Neural cell (in vitro differentiated cells): ENCODE results near the gene HCFC2. TPM values are rescaled to one million over a fixed set of nuclear protein-coding genes. Genes with fewer than 3 reads are reported as not detected.

Source experiments
- H2AFZ ChIP-seq: fragments of 200-600, 300-800 bp; sonication (generic), shearing (Covaris generic); 2 replicates; pipeline ENCODE4 v1.6.0; 2014; ENCODE audit warnings: low read depth, mild to moderate bottlenecking, antibody characterized with exemption, low read length, moderate library complexity
- H3F3A ChIP-seq: fragments of 200-600 bp; shearing (Covaris generic); 2 replicates; pipeline ENCODE4 v1.6.1; 2016; ENCODE audit warnings: mild to moderate bottlenecking, moderate library complexity, mixed read lengths, antibody characterized with exemption, low read length; ENCODE audit not compliant: insufficient read depth, poor library complexity, severe bottlenecking
- H3K27ac ChIP-seq: fragments of 200-600, 300-800 bp; sonication (generic), shearing (Covaris generic); 2 replicates; pipeline ENCODE4 v1.5.1; 2014; ENCODE audit warnings: mild to moderate bottlenecking, low read length, moderate library complexity
- H3K27me3 ChIP-seq: fragments of 300-800, 200-600 bp; sonication (generic), shearing (Covaris generic); 2 replicates; pipeline ENCODE4 v1.6.0; 2014; ENCODE audit warnings: mild to moderate bottlenecking, low read depth, low read length, moderate library complexity; ENCODE audit not compliant: insufficient read depth
- H3K36me3 ChIP-seq: fragments of 300-800, 200-600 bp; sonication (generic), shearing (Covaris generic); 2 replicates; pipeline ENCODE4 v1.5.1; 2014; ENCODE audit warnings: mild to moderate bottlenecking, antibody characterized with exemption, low read length, moderate library complexity; ENCODE audit not compliant: insufficient read depth
- H3K4me2 ChIP-seq: fragments of 300-800, 200-600 bp; sonication (generic), shearing (Covaris generic); 2 replicates; pipeline ENCODE4 v1.6.0; 2014; ENCODE audit warnings: mild to moderate bottlenecking, low read length
- H3K4me3 ChIP-seq: fragments of 300-800, 200-600 bp; sonication (generic), shearing (Covaris generic); 2 replicates; pipeline ENCODE4 v1.5.1; 2014; ENCODE audit warnings: mild to moderate bottlenecking, low read length, moderate library complexity
- H3K79me2 ChIP-seq: fragments of 200-600 bp; shearing (Covaris generic); replicated peaks from 2 replicates; pipeline ENCODE4 v1.6.0; 2014; ENCODE audit warnings: mild to moderate bottlenecking, low read length, moderate library complexity; ENCODE audit not compliant: insufficient read depth
- H3K9ac ChIP-seq: fragments of 300-800, 200-600 bp; sonication (generic), shearing (Covaris generic); 2 replicates; pipeline ENCODE4 v1.6.1; 2016; ENCODE audit warnings: mild to moderate bottlenecking, low read length, mixed read lengths
- H3K9me2 ChIP-seq: fragments of 200-600 bp; shearing (Covaris generic); 2 replicates; pipeline ENCODE4 v1.6.1; 2016; ENCODE audit warnings: mild to moderate bottlenecking, low read length, mixed read lengths; ENCODE audit not compliant: insufficient read depth
- H3K9me3 ChIP-seq: fragments of 200-600, 300-800 bp; sonication (generic), shearing (Covaris generic); 2 replicates; pipeline ENCODE4 v1.6.1; 2016; ENCODE audit warnings: mild to moderate bottlenecking, mixed run types, low read length, moderate library complexity, mixed read lengths
- H4K20me1 ChIP-seq: fragments of 200-600 bp; shearing (Covaris generic); 2 replicates; pipeline ENCODE4 v1.6.1; 2016; ENCODE audit warnings: mild to moderate bottlenecking, mixed run types; ENCODE audit not compliant: insufficient read depth
- EP300 ChIP-seq: fragments of 450-650 bp; conservative IDR thresholded peaks from 2 replicates; pipeline ENCODE4 v1.6.1; 2014; ENCODE audit warnings: antibody characterized with exemption, mild to moderate bottlenecking, moderate library complexity; ENCODE audit not compliant: poor library complexity, severe bottlenecking
- EZH2 ChIP-seq: fragments of 200-600, 300-800 bp; shearing (Covaris generic), sonication (generic); IDR thresholded peaks from 2 replicates; pipeline ENCODE4 v1.6.1; 2014; ENCODE audit warnings: antibody characterized with exemption, low read length, borderline replicate concordance, mild to moderate bottlenecking; ENCODE audit not compliant: insufficient read depth, poor library complexity, severe bottlenecking
- MXI1 ChIP-seq: fragments of 450-650 bp; conservative IDR thresholded peaks from 2 replicates; pipeline ENCODE4 v1.6.1; 2014; ENCODE audit warnings: antibody characterized with exemption, mild to moderate bottlenecking; ENCODE audit not compliant: poor library complexity, severe bottlenecking
- POLR2AphosphoS5 ChIP-seq: IDR thresholded peaks from 2 replicates; pipeline ENCODE4 v1.6.1; 2012
- RAD21 ChIP-seq: fragments of 450-650 bp; conservative IDR thresholded peaks from 2 replicates; pipeline ENCODE4 v1.6.1; 2014; ENCODE audit warnings: antibody characterized with exemption, mild to moderate bottlenecking, moderate library complexity
- SMC3 ChIP-seq: fragments of 450-650 bp; conservative IDR thresholded peaks from 2 replicates; pipeline ENCODE4 v1.6.1; 2014; ENCODE audit warnings: antibody characterized with exemption, mild to moderate bottlenecking, moderate library complexity; ENCODE audit not compliant: poor library complexity
- TAF1 ChIP-seq: IDR thresholded peaks from 2 replicates; pipeline ENCODE4 v1.6.1; 2012; ENCODE audit warnings: low read depth
- polyA plus RNA-seq: library from polyadenylated mRNA; depleted of rRNA; stranded (reverse); fragments of >200 nt; gene quantifications from 2 replicates; pipeline ENCODE4 v1.2.3, GENCODE V29; 2014
- TF ChIP-seq, protein P1 (sequence below): IDR thresholded peaks from 2 replicates; pipeline ENCODE4 v1.6.1; 2012; ENCODE audit warnings: borderline replicate concordance
- TF ChIP-seq, protein P2 (sequence below): fragments of 450-650 bp; IDR thresholded peaks from 2 replicates; pipeline ENCODE4 v1.5.1; 2014; ENCODE audit warnings: antibody characterized with exemption, mild to moderate bottlenecking, moderate library complexity; ENCODE audit not compliant: poor library complexity, severe bottlenecking

The HCFC2 gene
- polyA plus RNA-seq, 1 donor from 2014 or later: 62.4 TPM

- Histone ChIP-seq H3K9ac (no peak overlapping the region), H2AFZ (no peak overlapping the region), H3K27ac (no peak overlapping the region), H3K9me3 (no peaks in the 10 kb centered on the region), H4K20me1 (no peaks in the 10 kb centered on the region), H3K27me3 (no peaks in the 10 kb centered on the region), H3K9me2 (no peaks in the 10 kb centered on the region), H3F3A (no peaks in the 10 kb centered on the region), H3K36me3 (peaks cover 6% of the 10 kb centered on the region), H3K79me2 (no peaks in the 10 kb centered on the region), H3K4me3 (no peak overlapping the region), H3K4me2 (no peak overlapping the region)
- TF ChIP-seq SMC3: no peak
- no peak for TF ChIP-seq POLR2AphosphoS5
- TF ChIP-seq RAD21: no peak
- TF ChIP-seq, protein P1, sequence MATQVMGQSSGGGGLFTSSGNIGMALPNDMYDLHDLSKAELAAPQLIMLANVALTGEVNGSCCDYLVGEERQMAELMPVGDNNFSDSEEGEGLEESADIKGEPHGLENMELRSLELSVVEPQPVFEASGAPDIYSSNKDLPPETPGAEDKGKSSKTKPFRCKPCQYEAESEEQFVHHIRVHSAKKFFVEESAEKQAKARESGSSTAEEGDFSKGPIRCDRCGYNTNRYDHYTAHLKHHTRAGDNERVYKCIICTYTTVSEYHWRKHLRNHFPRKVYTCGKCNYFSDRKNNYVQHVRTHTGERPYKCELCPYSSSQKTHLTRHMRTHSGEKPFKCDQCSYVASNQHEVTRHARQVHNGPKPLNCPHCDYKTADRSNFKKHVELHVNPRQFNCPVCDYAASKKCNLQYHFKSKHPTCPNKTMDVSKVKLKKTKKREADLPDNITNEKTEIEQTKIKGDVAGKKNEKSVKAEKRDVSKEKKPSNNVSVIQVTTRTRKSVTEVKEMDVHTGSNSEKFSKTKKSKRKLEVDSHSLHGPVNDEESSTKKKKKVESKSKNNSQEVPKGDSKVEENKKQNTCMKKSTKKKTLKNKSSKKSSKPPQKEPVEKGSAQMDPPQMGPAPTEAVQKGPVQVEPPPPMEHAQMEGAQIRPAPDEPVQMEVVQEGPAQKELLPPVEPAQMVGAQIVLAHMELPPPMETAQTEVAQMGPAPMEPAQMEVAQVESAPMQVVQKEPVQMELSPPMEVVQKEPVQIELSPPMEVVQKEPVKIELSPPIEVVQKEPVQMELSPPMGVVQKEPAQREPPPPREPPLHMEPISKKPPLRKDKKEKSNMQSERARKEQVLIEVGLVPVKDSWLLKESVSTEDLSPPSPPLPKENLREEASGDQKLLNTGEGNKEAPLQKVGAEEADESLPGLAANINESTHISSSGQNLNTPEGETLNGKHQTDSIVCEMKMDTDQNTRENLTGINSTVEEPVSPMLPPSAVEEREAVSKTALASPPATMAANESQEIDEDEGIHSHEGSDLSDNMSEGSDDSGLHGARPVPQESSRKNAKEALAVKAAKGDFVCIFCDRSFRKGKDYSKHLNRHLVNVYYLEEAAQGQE: no peak
- no peak for TF ChIP-seq TAF1
- TF ChIP-seq MXI1: no peak
- TF ChIP-seq, protein P2, sequence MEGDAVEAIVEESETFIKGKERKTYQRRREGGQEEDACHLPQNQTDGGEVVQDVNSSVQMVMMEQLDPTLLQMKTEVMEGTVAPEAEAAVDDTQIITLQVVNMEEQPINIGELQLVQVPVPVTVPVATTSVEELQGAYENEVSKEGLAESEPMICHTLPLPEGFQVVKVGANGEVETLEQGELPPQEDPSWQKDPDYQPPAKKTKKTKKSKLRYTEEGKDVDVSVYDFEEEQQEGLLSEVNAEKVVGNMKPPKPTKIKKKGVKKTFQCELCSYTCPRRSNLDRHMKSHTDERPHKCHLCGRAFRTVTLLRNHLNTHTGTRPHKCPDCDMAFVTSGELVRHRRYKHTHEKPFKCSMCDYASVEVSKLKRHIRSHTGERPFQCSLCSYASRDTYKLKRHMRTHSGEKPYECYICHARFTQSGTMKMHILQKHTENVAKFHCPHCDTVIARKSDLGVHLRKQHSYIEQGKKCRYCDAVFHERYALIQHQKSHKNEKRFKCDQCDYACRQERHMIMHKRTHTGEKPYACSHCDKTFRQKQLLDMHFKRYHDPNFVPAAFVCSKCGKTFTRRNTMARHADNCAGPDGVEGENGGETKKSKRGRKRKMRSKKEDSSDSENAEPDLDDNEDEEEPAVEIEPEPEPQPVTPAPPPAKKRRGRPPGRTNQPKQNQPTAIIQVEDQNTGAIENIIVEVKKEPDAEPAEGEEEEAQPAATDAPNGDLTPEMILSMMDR: no peak
- TF ChIP-seq EZH2: no peak
- TF ChIP-seq EP300: no peak
Measured at GRCh38 chr12:104090685-104091084, 26.4 kb downstream of the HCFC2 start.

- Histone ChIP-seq H3F3A (no peaks in the 10 kb centered on the region), H3K9ac (no peak overlapping the region), H3K4me2 (no peak overlapping the region), H3K27me3 (no peaks in the 10 kb centered on the region), H3K79me2 (no peaks in the 10 kb centered on the region), H3K9me3 (no peaks in the 10 kb centered on the region), H3K4me3 (no peak overlapping the region), H4K20me1 (no peaks in the 10 kb centered on the region), H3K27ac (no peak overlapping the region), H2AFZ (no peak overlapping the region), H3K9me2 (no peaks in the 10 kb centered on the region), H3K36me3 (peaks cover 6% of the 10 kb centered on the region)
- TF ChIP-seq RAD21: no peak
- no peak for TF ChIP-seq EZH2
- TF ChIP-seq, protein P1: no peak
- TF ChIP-seq, protein P2: no peak
- no peak for TF ChIP-seq EP300
- TF ChIP-seq POLR2AphosphoS5: no peak
- no peak for TF ChIP-seq TAF1
Measured at GRCh38 chr12:104091136-104091535, 26.8 kb downstream of the HCFC2 start.
